Measurements from ENCODE around the gene BCAS3. TPM values are rescaled to one million over a fixed set of nuclear protein-coding genes. Genes with fewer than 3 reads are reported as not detected.

BCAS3 gene
- total and polyA plus RNA-seq, 2 experiments from 2014 or later = 18.0 to 20.2 TPM

- Histone ChIP-seq H3K4me2 (ENCODE audit: unreplicated experiment) (peak overlapping the region; percentile 18), H3K27ac (no peak overlapping the region)
Observed at GRCh38 chr17:61065263-61065773, 387.7 kb downstream of the BCAS3 start.

DNA sequence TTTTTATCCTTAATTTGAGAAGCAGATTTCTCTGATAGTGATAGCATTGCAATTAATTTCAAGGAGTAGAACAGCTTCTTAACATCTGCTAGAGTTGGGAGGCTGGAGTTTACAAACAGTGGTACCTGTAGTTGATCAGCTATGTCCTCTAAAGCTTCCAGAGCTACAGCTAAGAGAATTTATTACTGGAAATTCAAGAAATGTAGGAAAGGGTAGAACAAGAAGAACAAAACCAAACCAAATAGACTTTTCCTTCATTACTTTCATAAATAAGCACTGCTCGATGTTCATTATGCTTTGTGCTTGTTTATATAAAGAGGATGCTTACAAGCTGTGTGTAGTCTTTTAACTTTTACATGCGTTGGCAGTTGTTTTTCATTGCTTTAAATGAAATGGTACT, 388.4 kb downstream of the BCAS3 start:
- peaks cover 11% of the 10 kb centered on the region; the same call in 1 of the 2 replicates for H3F3A ChIP-seq (ENCODE audit: insufficient read depth)
- TF ChIP-seq EZH2 (IDR thresholded peaks at IDR 0.05; ENCODE audit: insufficient read depth, poor library complexity, severe bottlenecking) (no peak), EZH2phosphoT487 (IDR thresholded peaks at IDR 0.05; ENCODE audit: insufficient read depth, low read depth) (no peak)
- no peak overlapping the region for H3K4me3 ChIP-seq
- no peak overlapping the region for H3K9ac ChIP-seq
- no peak for DNase-seq
- no peaks in the 10 kb centered on the region for H3K79me2 ChIP-seq (ENCODE audit: insufficient read depth)
- no peaks in the 10 kb centered on the region for H4K20me1 ChIP-seq (ENCODE audit: insufficient read depth)
- WGBS, 2 experiments (ENCODE audit: low coverage in 1 of 2, low lambda C conversion rate in 2 of 2, missing lambda C conversion rate in 2 of 2) = 97 to 100% methylated on average over 2 of the region's 2 CpGs
- no peaks in the 10 kb centered on the region for H3K9me3 ChIP-seq (ENCODE audit: low read depth)
- no peaks in the 10 kb centered on the region for H3K27me3 ChIP-seq (replicated peaks; ENCODE audit: insufficient read depth)
- H3K4me2 ChIP-seq (ENCODE audit: unreplicated experiment) = no peak overlapping the region
- peaks cover 20% of the 10 kb centered on the region for H3K4me1 ChIP-seq (ENCODE audit: insufficient read depth)
- no peak overlapping the region for H2AFZ ChIP-seq
- H3K27ac ChIP-seq = no peak overlapping the region
- no peaks in the 10 kb centered on the region for H3K36me3 ChIP-seq (ENCODE audit: low read depth)
- no peaks in the 10 kb centered on the region for H3K9me2 ChIP-seq (ENCODE audit: insufficient read depth)
- in situ Hi-C loops (cut with MboI) = no loop called here

More at GRCh38 chr17:61065263-61065773, 387.7 kb downstream of the BCAS3 start:
- Histone ChIP-seq H3K4me1 (ENCODE audit: insufficient read depth) (peaks cover 20% of the 10 kb centered on the region), H2AFZ (peak overlapping the region; percentile 4; the same call in 1 of the 2 replicates), H3K36me3 (ENCODE audit: low read depth) (no peaks in the 10 kb centered on the region), H4K20me1 (ENCODE audit: insufficient read depth) (no peaks in the 10 kb centered on the region), H3K9me3 (ENCODE audit: low read depth) (no peaks in the 10 kb centered on the region), H3F3A (ENCODE audit: insufficient read depth) (peaks cover 11% of the 10 kb centered on the region; the same call in 1 of the 2 replicates), H3K27me3 (replicated peaks; ENCODE audit: insufficient read depth) (no peaks in the 10 kb centered on the region), H3K79me2 (ENCODE audit: insufficient read depth) (no peaks in the 10 kb centered on the region), H3K9ac (no peak overlapping the region), H3K9me2 (ENCODE audit: insufficient read depth) (no peaks in the 10 kb centered on the region), H3K4me3 (no peak overlapping the region)
- WGBS, 2 experiments (ENCODE audit: low coverage in 1 of 2, low lambda C conversion rate in 2 of 2, missing lambda C conversion rate in 2 of 2) = 2% methylated on average over 2 of the region's 2 CpGs
- peak; percentile 53 for DNase-seq
- in situ Hi-C loops (cut with MboI) = no loop called here
- no peak for TF ChIP-seq EZH2phosphoT487 (IDR thresholded peaks at IDR 0.05; ENCODE audit: insufficient read depth, low read depth)
- no peak for TF ChIP-seq EZH2 (IDR thresholded peaks at IDR 0.05; ENCODE audit: insufficient read depth, poor library complexity, severe bottlenecking)

DNA sequence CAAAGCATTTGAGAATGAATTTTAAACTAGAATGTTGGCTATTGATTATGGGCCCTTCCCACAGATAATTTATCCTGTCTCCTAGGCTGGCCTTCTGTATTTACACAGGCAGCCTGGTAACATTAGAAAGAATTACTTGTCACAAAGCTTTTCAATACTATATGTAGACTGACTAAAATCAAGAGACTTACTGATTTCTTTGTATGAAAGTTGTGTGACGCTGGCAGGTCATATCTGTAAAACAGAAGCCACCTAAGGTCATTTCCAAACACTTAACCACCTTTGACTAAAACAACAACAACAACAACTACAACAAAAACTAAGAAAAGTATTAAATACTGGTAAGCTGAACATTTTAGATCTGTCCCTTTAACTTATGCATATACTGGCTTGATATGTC, 393.0 kb downstream of the BCAS3 start:
- Histone ChIP-seq H3K9ac (no peak overlapping the region), H3K36me3 (ENCODE audit: low read depth) (no peaks in the 10 kb centered on the region), H3K9me3 (ENCODE audit: low read depth) (no peaks in the 10 kb centered on the region), H3K79me2 (ENCODE audit: insufficient read depth) (no peaks in the 10 kb centered on the region), H3K9me2 (ENCODE audit: insufficient read depth) (no peaks in the 10 kb centered on the region), H3K4me3 (no peak overlapping the region), H4K20me1 (ENCODE audit: insufficient read depth) (no peaks in the 10 kb centered on the region), H3K27me3 (replicated peaks; ENCODE audit: insufficient read depth) (no peaks in the 10 kb centered on the region), H3K27ac (no peak overlapping the region), H3K4me1 (ENCODE audit: insufficient read depth) (peaks cover 32% of the 10 kb centered on the region), H2AFZ (no peak overlapping the region), H3K4me2 (ENCODE audit: unreplicated experiment) (no peak overlapping the region), H3F3A (ENCODE audit: insufficient read depth) (peaks cover 19% of the 10 kb centered on the region; the same call in 1 of the 2 replicates)
- in situ Hi-C loops (cut with MboI) = no loop called here
- TF ChIP-seq EZH2phosphoT487 (IDR thresholded peaks at IDR 0.05; ENCODE audit: insufficient read depth, low read depth) (no peak), EZH2 (IDR thresholded peaks at IDR 0.05; ENCODE audit: insufficient read depth, poor library complexity, severe bottlenecking) (no peak)
- no peak for DNase-seq
- 100% methylated on average over 1 of the region's 1 CpG for WGBS, 2 experiments (ENCODE audit: low coverage in 1 of 2, low lambda C conversion rate in 2 of 2, missing lambda C conversion rate in 2 of 2)

DNA sequence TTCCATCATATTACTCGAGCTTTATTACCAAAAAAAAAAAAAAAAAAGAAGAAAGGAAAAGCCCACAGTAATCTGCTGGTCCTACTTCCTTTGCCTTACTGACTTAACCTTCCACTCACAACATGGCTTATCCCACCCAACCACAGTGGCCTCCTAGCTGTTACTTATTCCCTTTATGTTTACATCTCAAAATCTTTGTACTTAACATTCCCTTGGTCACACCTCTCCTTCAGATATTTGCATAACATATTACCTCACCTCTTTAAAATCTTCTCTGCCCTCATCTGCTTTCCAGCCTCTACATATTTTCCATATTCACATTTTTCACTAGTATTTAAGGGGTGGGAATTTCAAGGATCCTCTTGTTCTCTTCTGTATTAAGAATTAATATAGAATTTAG, 395.0 kb downstream of the BCAS3 start:
- in situ Hi-C loops (cut with MboI) = no loop called here
- no peak for TF ChIP-seq EZH2phosphoT487 (IDR thresholded peaks at IDR 0.05; ENCODE audit: insufficient read depth, low read depth)

More for the DNA sequence above, 395.0 kb downstream of the BCAS3 start:
- H3K36me3 ChIP-seq (ENCODE audit: low read depth) = no peaks in the 10 kb centered on the region
- no peak overlapping the region for H3K27ac ChIP-seq
- peaks cover 35% of the 10 kb centered on the region for H3K4me1 ChIP-seq (ENCODE audit: insufficient read depth)
- H3K4me3 ChIP-seq = no peak overlapping the region
- peak; percentile 23 for DNase-seq
- no peaks in the 10 kb centered on the region for H3K9me2 ChIP-seq (ENCODE audit: insufficient read depth)
- no peak overlapping the region for H3K9ac ChIP-seq
- no peak overlapping the region for H2AFZ ChIP-seq
- H3K9me3 ChIP-seq (ENCODE audit: low read depth) = no peaks in the 10 kb centered on the region
- no peaks in the 10 kb centered on the region for H3K79me2 ChIP-seq (ENCODE audit: insufficient read depth)
- no peaks in the 10 kb centered on the region for H4K20me1 ChIP-seq (ENCODE audit: insufficient read depth)
- H3F3A ChIP-seq (ENCODE audit: insufficient read depth) = peaks cover 15% of the 10 kb centered on the region; the same call in 1 of the 2 replicates
- H3K4me2 ChIP-seq (ENCODE audit: unreplicated experiment) = no peak overlapping the region
- H3K27me3 ChIP-seq (replicated peaks; ENCODE audit: insufficient read depth) = no peaks in the 10 kb centered on the region
- 57 to 58% methylated on average over 1 of the region's 1 CpG for WGBS, 2 experiments (ENCODE audit: low coverage in 1 of 2, low lambda C conversion rate in 2 of 2, missing lambda C conversion rate in 2 of 2)
